Effector memory CD4-positive, alpha-beta T cell (primary cell): ENCODE measurements around the gene EFCAB14.
"Not testable (repeated sequence)": the region's sequence is repeated elsewhere in the genome, so short reads cannot be mapped to it uniquely, and the experiment has no call there.

Experiments
- DNase-seq, 3 donors: peaks; one replicate each; pipeline ENCODE4 v3.0.0-alpha.2; 2020
- H3K27ac ChIP-seq: 2 replicates; pipeline ENCODE4 v1.7.0; 2013; ENCODE audit warnings: mild to moderate bottlenecking, low read length, moderate library complexity; ENCODE audit not compliant: insufficient read depth, poor library complexity, severe bottlenecking
- H3K27me3 ChIP-seq: replicated peaks from 2 replicates; pipeline ENCODE4 v1.7.0; 2013; ENCODE audit warnings: mild to moderate bottlenecking, low read length; ENCODE audit not compliant: insufficient read depth, control insufficient read depth, poor library complexity, severe bottlenecking
- H3K36me3 ChIP-seq: 2 replicates; pipeline ENCODE4 v1.7.0; 2013; ENCODE audit warnings: mild to moderate bottlenecking, low read length, moderate library complexity; ENCODE audit not compliant: control insufficient read depth, insufficient read depth
- H3K4me1 ChIP-seq: 2 replicates; pipeline ENCODE4 v1.7.0; 2013; ENCODE audit warnings: low read length, mild to moderate bottlenecking; ENCODE audit not compliant: control insufficient read depth, insufficient read depth, poor library complexity, severe bottlenecking
- H3K4me3 ChIP-seq: 2 replicates; pipeline ENCODE4 v1.7.0; 2013; ENCODE audit warnings: low read length, low read depth, mild to moderate bottlenecking; ENCODE audit not compliant: insufficient read depth, poor library complexity, severe bottlenecking
- H3K9me3 ChIP-seq: 2 replicates; pipeline ENCODE4 v1.7.0; 2013; ENCODE audit warnings: mild to moderate bottlenecking, low read length, moderate library complexity; ENCODE audit not compliant: control insufficient read depth

EFCAB14 gene

DNA sequence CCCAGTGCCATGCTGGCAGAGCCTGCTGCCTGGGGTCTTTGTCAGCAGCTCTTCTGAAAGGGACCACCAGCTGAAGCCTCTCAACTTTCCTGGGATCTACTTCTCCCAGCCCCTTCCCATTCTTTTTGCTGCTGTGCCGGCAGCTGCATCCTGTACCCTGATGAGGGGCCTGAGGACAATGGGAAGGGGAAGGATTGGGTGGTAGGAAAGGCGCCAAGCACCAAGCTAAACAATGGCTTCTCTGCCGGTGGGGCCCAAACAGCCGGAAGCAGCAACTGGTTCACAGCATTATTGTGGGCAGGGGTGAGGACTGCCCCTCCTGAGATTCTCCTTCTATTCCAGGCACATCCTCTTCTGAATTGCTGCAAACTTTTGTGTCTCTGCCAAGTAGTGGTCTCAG, 5.0 kb upstream of the EFCAB14 start:
- Histone ChIP-seq H3K27me3 (no peaks in the 10 kb centered on the region), H3K4me3 (no peak overlapping the region), H3K4me1 (peaks cover 12% of the 10 kb centered on the region), H3K27ac (no peak overlapping the region), H3K9me3 (no peaks in the 10 kb centered on the region), H3K36me3 (no peaks in the 10 kb centered on the region)
- no peak for DNase-seq

- no peak overlapping the region for H3K4me3 ChIP-seq
- no peak overlapping the region for H3K27ac ChIP-seq
- no peaks in the 10 kb centered on the region for H3K36me3 ChIP-seq
- H3K4me1 ChIP-seq, result peaks cover 26% of the 10 kb centered on the region
- H3K9me3 ChIP-seq, result no peaks in the 10 kb centered on the region
- H3K27me3 ChIP-seq, result no peaks in the 10 kb centered on the region
- DNase-seq, result no peak
These were observed 2.8 kb upstream of the EFCAB14 start for GRCh38 chr1:46721686-46722205.

GRCh38 chr1:46721204-46721603, 2.3 kb upstream of the EFCAB14 start:
- H3K27ac ChIP-seq, result no peak overlapping the region
- no peak for DNase-seq
- H3K4me3 ChIP-seq, result no peak overlapping the region
- no peaks in the 10 kb centered on the region for H3K27me3 ChIP-seq
- H3K4me1 ChIP-seq, result peaks cover 26% of the 10 kb centered on the region
- no peaks in the 10 kb centered on the region for H3K9me3 ChIP-seq
- H3K36me3 ChIP-seq, result no peaks in the 10 kb centered on the region

DNA sequence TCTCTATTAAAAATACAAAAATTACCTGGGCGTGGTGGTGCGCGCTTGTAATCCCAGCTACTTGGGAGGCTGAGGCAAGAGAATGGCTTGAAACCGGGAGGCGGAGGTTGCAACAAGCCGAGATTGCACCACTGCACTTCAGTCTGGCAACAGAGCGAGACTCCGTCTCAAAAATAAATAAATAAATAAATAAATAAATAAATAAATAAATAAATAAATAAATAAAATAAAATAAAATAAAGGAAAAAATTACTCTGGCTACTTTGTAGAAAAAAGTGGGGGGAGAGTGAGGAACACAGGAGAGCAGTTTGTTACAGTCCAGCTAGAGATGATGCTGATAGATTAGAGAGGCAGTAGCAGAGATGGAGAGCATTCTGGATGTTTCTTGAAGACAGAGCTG, 1.4 kb upstream of the EFCAB14 start:
- not testable (repeated sequence) for DNase-seq, H3K4me3 ChIP-seq, H3K27ac ChIP-seq, H3K36me3 ChIP-seq, H3K9me3 ChIP-seq, H3K27me3 ChIP-seq
- H3K4me1 ChIP-seq, result peaks cover 26% of the 10 kb centered on the region

DNA sequence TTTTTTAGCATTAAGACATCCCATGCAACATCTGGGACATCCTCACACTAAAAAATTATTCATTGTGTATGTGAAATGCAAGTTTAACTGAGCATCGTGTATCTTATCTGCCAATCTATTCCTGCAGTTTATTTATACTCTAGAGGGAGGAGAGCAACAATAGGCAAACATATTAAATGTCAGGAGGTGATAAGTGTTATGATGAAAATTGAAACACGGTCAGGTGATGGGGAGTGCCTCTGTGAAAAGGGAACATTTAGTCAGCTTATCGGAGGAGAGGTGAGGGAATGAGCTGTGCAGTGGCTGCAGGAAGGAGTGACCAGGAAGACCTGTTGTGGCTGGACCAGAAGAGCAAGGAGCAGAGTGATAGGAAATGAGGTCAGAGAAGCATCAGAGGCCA, 775 bp upstream of the EFCAB14 start:
- H3K4me1 ChIP-seq, result peaks cover 22% of the 10 kb centered on the region
- H3K36me3 ChIP-seq, result peaks cover 10% of the 10 kb centered on the region
- H3K27me3 ChIP-seq, result no peaks in the 10 kb centered on the region
- peak overlapping the region; percentile 93 for H3K4me3 ChIP-seq
- no peaks in the 10 kb centered on the region for H3K9me3 ChIP-seq
- DNase-seq, result no peak
- peak overlapping the region; percentile 62 for H3K27ac ChIP-seq

- H3K36me3 ChIP-seq, result peaks cover 15% of the 10 kb centered on the region
- no peak for DNase-seq
- H3K9me3 ChIP-seq, result no peaks in the 10 kb centered on the region
- H3K4me3 ChIP-seq, result peak overlapping the region; percentile 93
- H3K4me1 ChIP-seq, result peaks cover 22% of the 10 kb centered on the region
- peak overlapping the region; percentile 75 for H3K27ac ChIP-seq
- H3K27me3 ChIP-seq, result no peaks in the 10 kb centered on the region
These were observed 581 bp downstream of the EFCAB14 start for GRCh38 chr1:46718340-46718726.

DNA sequence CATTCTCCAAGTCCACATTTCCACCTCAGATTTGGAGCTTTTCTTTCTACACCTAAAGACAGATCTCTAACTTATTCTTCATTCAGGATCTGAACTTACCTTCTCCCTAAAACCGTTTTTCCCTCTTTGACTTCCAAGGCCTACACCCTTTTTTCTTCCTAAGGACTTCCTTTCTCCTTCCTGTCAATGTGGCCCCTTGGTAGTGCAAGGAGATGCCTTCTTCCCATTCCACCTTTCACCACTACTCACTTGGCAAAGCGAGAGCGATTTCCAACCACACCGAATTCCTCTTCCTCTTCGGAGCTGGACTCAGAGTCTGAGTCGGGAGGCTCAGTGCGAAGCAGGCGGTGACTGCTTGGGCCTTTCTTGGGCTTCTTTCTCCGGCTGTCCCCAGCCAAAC, 1.3 kb downstream of the EFCAB14 start:
- DNase-seq, result no peak
- no peaks in the 10 kb centered on the region for H3K9me3 ChIP-seq
- peak overlapping the region; percentile 93 for H3K4me3 ChIP-seq
- no peak overlapping the region for H3K27ac ChIP-seq
- no peaks in the 10 kb centered on the region for H3K27me3 ChIP-seq
- H3K4me1 ChIP-seq, result peaks cover 22% of the 10 kb centered on the region
- peaks cover 15% of the 10 kb centered on the region for H3K36me3 ChIP-seq

- Histone ChIP-seq H3K27me3 (no peaks in the 10 kb centered on the region), H3K36me3 (peaks cover 27% of the 10 kb centered on the region)
- DNase-seq, result no peak
These were observed 3.9 kb downstream of the EFCAB14 start for GRCh38 chr1:46714976-46715375.

GRCh38 chr1:46708121-46708520, 10.8 kb downstream of the EFCAB14 start:
- Histone ChIP-seq H3K27ac (no peak overlapping the region), H3K4me1 (no peaks in the 10 kb centered on the region), H3K9me3 (no peaks in the 10 kb centered on the region), H3K27me3 (no peaks in the 10 kb centered on the region), H3K36me3 (peaks cover 70% of the 10 kb centered on the region), H3K4me3 (no peak overlapping the region)
- no peak for DNase-seq

More at GRCh38 chr1:46714976-46715375, 3.9 kb downstream of the EFCAB14 start:
- Histone ChIP-seq H3K4me1 (peaks cover 22% of the 10 kb centered on the region), H3K27ac (no peak overlapping the region), H3K4me3 (no peak overlapping the region), H3K9me3 (no peaks in the 10 kb centered on the region)

GRCh38 chr1:46705408-46705807, 13.5 kb downstream of the EFCAB14 start:
- Histone ChIP-seq H3K27me3 (no peaks in the 10 kb centered on the region), H3K36me3 (peaks cover 69% of the 10 kb centered on the region), H3K4me3 (no peak overlapping the region), H3K4me1 (no peaks in the 10 kb centered on the region), H3K9me3 (no peaks in the 10 kb centered on the region), H3K27ac (no peak overlapping the region)
- DNase-seq, result no peak
